Measurements from ENCODE around the gene CLEC10A.

The CLEC10A gene

GRCh38 chr17:7120123-7120522 lies 40.1 kb upstream of the CLEC10A start:
- DNase-seq: no peak
- no peaks in the 10 kb centered on the region for H3K36me3 ChIP-seq (replicated peaks; ENCODE audit: insufficient read depth, low read length)
- no peak overlapping the region for H3K9ac ChIP-seq (ENCODE audit: low read length)
- no peak overlapping the region for H3K27ac ChIP-seq (ENCODE audit: low read length)
- no peaks in the 10 kb centered on the region for H3K79me2 ChIP-seq (ENCODE audit: low read length)
- H3F3A ChIP-seq (ENCODE audit: insufficient read depth, low read length): 0 out of 2 replicates have a peak, but pooled peaks cover 4% of the 10 kb centered on the region
- no peak overlapping the region for H3K4me2 ChIP-seq (ENCODE audit: low read depth, low read length)
- TF ChIP-seq EZH2phosphoT487 (IDR thresholded peaks at IDR 0.05; ENCODE audit: low read length) (no peak), CTCF (IDR thresholded peaks at IDR 0.05; ENCODE audit: low read length) (no peak), EZH2 (optimal IDR thresholded peaks at IDR 0.05; ENCODE audit: low read depth, low read length) (no peak)
- no peaks in the 10 kb centered on the region for H4K20me1 ChIP-seq (ENCODE audit: insufficient read depth, low read length)
- H3K27me3 ChIP-seq (replicated peaks; ENCODE audit: insufficient read depth, low read length): peaks cover 44% of the 10 kb centered on the region
- H3K9me2 ChIP-seq (replicated peaks; ENCODE audit: insufficient read depth, low read length): no peaks in the 10 kb centered on the region
- H3K9me3 ChIP-seq (replicated peaks; ENCODE audit: insufficient read depth, low read length): no peaks in the 10 kb centered on the region
- no peak overlapping the region for H3K4me3 ChIP-seq (ENCODE audit: low read length)
- no peak overlapping the region for H2AFZ ChIP-seq (ENCODE audit: low read length)
- H3K4me1 ChIP-seq (ENCODE audit: low read length): no peaks in the 10 kb centered on the region

GRCh38 chr17:7119314-7119713 lies 39.3 kb upstream of the CLEC10A start:
- Histone ChIP-seq H3K9me3 (replicated peaks; ENCODE audit: insufficient read depth, low read length) (no peaks in the 10 kb centered on the region), H3K79me2 (ENCODE audit: low read length) (no peaks in the 10 kb centered on the region), H3K27ac (ENCODE audit: low read length) (no peak overlapping the region), H3K4me1 (ENCODE audit: low read length) (no peaks in the 10 kb centered on the region), H3K36me3 (replicated peaks; ENCODE audit: insufficient read depth, low read length) (no peaks in the 10 kb centered on the region), H3K27me3 (replicated peaks; ENCODE audit: insufficient read depth, low read length) (peaks cover 44% of the 10 kb centered on the region), H3K4me2 (ENCODE audit: low read depth, low read length) (no peak overlapping the region), H3K9ac (ENCODE audit: low read length) (no peak overlapping the region), H4K20me1 (ENCODE audit: insufficient read depth, low read length) (no peaks in the 10 kb centered on the region), H3K9me2 (replicated peaks; ENCODE audit: insufficient read depth, low read length) (no peaks in the 10 kb centered on the region), H3F3A (ENCODE audit: insufficient read depth, low read length) (0 out of 2 replicates have a peak, but pooled peaks cover 4% of the 10 kb centered on the region), H2AFZ (ENCODE audit: low read length) (no peak overlapping the region), H3K4me3 (ENCODE audit: low read length) (no peak overlapping the region)
- no peak for DNase-seq
- no peak for TF ChIP-seq EZH2 (optimal IDR thresholded peaks at IDR 0.05; ENCODE audit: low read depth, low read length)
- TF ChIP-seq EZH2phosphoT487 (IDR thresholded peaks at IDR 0.05; ENCODE audit: low read length): no peak
- TF ChIP-seq CTCF (IDR thresholded peaks at IDR 0.05; ENCODE audit: low read length): no peak

- H4K20me1 ChIP-seq (ENCODE audit: insufficient read depth, low read length): no peaks in the 10 kb centered on the region
- no peak for TF ChIP-seq EZH2phosphoT487 (IDR thresholded peaks at IDR 0.05; ENCODE audit: low read length)
- no peak for TF ChIP-seq EZH2 (optimal IDR thresholded peaks at IDR 0.05; ENCODE audit: low read depth, low read length)
- TF ChIP-seq CTCF (IDR thresholded peaks at IDR 0.05; ENCODE audit: low read length): no peak
- no peaks in the 10 kb centered on the region for H3K79me2 ChIP-seq (ENCODE audit: low read length)
- H3K4me3 ChIP-seq (ENCODE audit: low read length): no peak overlapping the region
- no peak overlapping the region for H2AFZ ChIP-seq (ENCODE audit: low read length)
- no peaks in the 10 kb centered on the region for H3K4me1 ChIP-seq (ENCODE audit: low read length)
- H3K9me2 ChIP-seq (replicated peaks; ENCODE audit: insufficient read depth, low read length): no peaks in the 10 kb centered on the region
- H3K36me3 ChIP-seq (replicated peaks; ENCODE audit: insufficient read depth, low read length): no peaks in the 10 kb centered on the region
- H3K4me2 ChIP-seq (ENCODE audit: low read depth, low read length): no peak overlapping the region
- no peak overlapping the region for H3K9ac ChIP-seq (ENCODE audit: low read length)
- no peaks in the 10 kb centered on the region for H3K9me3 ChIP-seq (replicated peaks; ENCODE audit: insufficient read depth, low read length)
- no peaks in the 10 kb centered on the region for H3F3A ChIP-seq (ENCODE audit: insufficient read depth, low read length)
- no peak overlapping the region for H3K27ac ChIP-seq (ENCODE audit: low read length)
- peaks cover 69% of the 10 kb centered on the region for H3K27me3 ChIP-seq (replicated peaks; ENCODE audit: insufficient read depth, low read length)
- DNase-seq: no peak
Measured at GRCh38 chr17:7114875-7115614, 35.0 kb upstream of the CLEC10A start.
